Stimulated activated CD4-positive, alpha-beta T cell treated with anti-CD3 and anti-CD28 coated beads, Interleukin-4, amount 100 ng/mL, for 24 hours (primary cell): ENCODE results near the gene SFTPA2.
"Not testable (repeated sequence)": the region's sequence is repeated elsewhere in the genome, so short reads cannot be mapped to it uniquely, and the experiment has no call there.

Experiments
- DNase-seq: peaks from one replicate; pipeline ENCODE4 v3.0.0-alpha.2; 2020

The SFTPA2 gene

GRCh38 chr10:79556961-79557360 lies 3.2 kb downstream of the SFTPA2 start:
- not testable (repeated sequence) for DNase-seq

GRCh38 chr10:79555354-79556309 lies 4.6 kb downstream of the SFTPA2 start:
- no peak for DNase-seq

GRCh38 chr10:79552143-79552542 lies 8.1 kb downstream of the SFTPA2 start:
- DNase-seq: no peak

GRCh38 chr10:79547973-79548372 lies 12.2 kb downstream of the SFTPA2 start:
- DNase-seq: no peak

- not testable (repeated sequence) for DNase-seq
Measured at GRCh38 chr10:79547128-79547527, 13.1 kb downstream of the SFTPA2 start.

GRCh38 chr10:79544926-79545659 lies 15.1 kb downstream of the SFTPA2 start:
- not testable (repeated sequence) for DNase-seq

- not testable (repeated sequence) for DNase-seq
Measured at GRCh38 chr10:79544408-79544807, 15.8 kb downstream of the SFTPA2 start.

- no peak for DNase-seq
Measured at GRCh38 chr10:79542626-79543025, 17.6 kb downstream of the SFTPA2 start.

- DNase-seq: not testable (repeated sequence)
Measured at GRCh38 chr10:79540930-79541329, 19.3 kb downstream of the SFTPA2 start.

GRCh38 chr10:79538311-79538710 lies 21.9 kb downstream of the SFTPA2 start:
- not testable (repeated sequence) for DNase-seq

GRCh38 chr10:79533903-79534175 lies 26.4 kb downstream of the SFTPA2 start:
- DNase-seq: not testable (repeated sequence)

GRCh38 chr10:79533142-79533902 lies 26.9 kb downstream of the SFTPA2 start:
- not testable (repeated sequence) for DNase-seq

- DNase-seq: not testable (repeated sequence)
Measured at GRCh38 chr10:79528261-79528660, 31.9 kb downstream of the SFTPA2 start.

GRCh38 chr10:79525049-79525710 lies 35.0 kb downstream of the SFTPA2 start:
- not testable (repeated sequence) for DNase-seq

GRCh38 chr10:79523157-79523853 lies 36.9 kb downstream of the SFTPA2 start:
- DNase-seq: not testable (repeated sequence)

- not testable (repeated sequence) for DNase-seq
Measured at GRCh38 chr10:79522464-79522863, 37.7 kb downstream of the SFTPA2 start.

GRCh38 chr10:79521751-79522150 lies 38.5 kb downstream of the SFTPA2 start:
- DNase-seq: not testable (repeated sequence)

- not testable (repeated sequence) for DNase-seq
Measured at GRCh38 chr10:79517567-79517966, 42.6 kb downstream of the SFTPA2 start.

GRCh38 chr10:79516532-79517205 lies 43.5 kb downstream of the SFTPA2 start:
- not testable (repeated sequence) for DNase-seq

- DNase-seq: not testable (repeated sequence)
Measured at GRCh38 chr10:79511891-79512583, 48.2 kb downstream of the SFTPA2 start, which contains the start of gene EIF5AL1. TSS of gene EIF5AL1 (plus strand) at chr10:79512533. CDS start at chr10:79512650, 117 bp downstream.
